Measurements from ENCODE around the gene USP19.

GRCh38 chr3:49132073-49132436 is 11.4 kb upstream of the USP19 start:
- TF ChIP-seq EP300 (IDR thresholded peaks at IDR 0.05) (no peak), CTCF (IDR thresholded peaks at IDR 0.05) (no peak), POLR2A (IDR thresholded peaks at IDR 0.05) (no peak)

Measured in upper lobe of left lung (tissue), 4 donors.